ENCODE measurements around the gene LTBP1.
A peak's percentile ranks its signal among the peaks of the same experiment; 100 is the strongest.

The LTBP1 gene

GRCh38 chr2:33272001-33272400 is 325.2 kb downstream of the LTBP1 start:
- DNase-seq (ENCODE audit: low spot score), result no peak

GRCh38 chr2:33273479-33273878 is 326.7 kb downstream of the LTBP1 start:
- no peak for DNase-seq (ENCODE audit: low spot score)

- DNase-seq (ENCODE audit: low spot score), result no peak
Observed at GRCh38 chr2:33274524-33274923, 327.8 kb downstream of the LTBP1 start.

- no peak for DNase-seq (ENCODE audit: low spot score)
Observed at GRCh38 chr2:33275689-33276444, 329.1 kb downstream of the LTBP1 start.

GRCh38 chr2:33277002-33277426 is 330.3 kb downstream of the LTBP1 start:
- DNase-seq (ENCODE audit: low spot score), result no peak

- DNase-seq (ENCODE audit: low spot score), result peak; percentile 10
Observed at GRCh38 chr2:33278245-33278943, 331.6 kb downstream of the LTBP1 start.

- no peak for DNase-seq (ENCODE audit: low spot score)
Observed at GRCh38 chr2:33284287-33284686, 337.5 kb downstream of the LTBP1 start.

GRCh38 chr2:33287507-33288005 is 340.8 kb downstream of the LTBP1 start:
- no peak for DNase-seq (ENCODE audit: low spot score)

GRCh38 chr2:33288011-33288410 is 341.3 kb downstream of the LTBP1 start:
- no peak for DNase-seq (ENCODE audit: low spot score)

GRCh38 chr2:33289961-33290360 is 343.2 kb downstream of the LTBP1 start:
- no peak for DNase-seq (ENCODE audit: low spot score)

GRCh38 chr2:33291278-33292013 is 344.7 kb downstream of the LTBP1 start:
- no peak for DNase-seq (ENCODE audit: low spot score)

- DNase-seq (ENCODE audit: low spot score), result no peak
Observed at GRCh38 chr2:33292063-33292462, 345.3 kb downstream of the LTBP1 start.

- no peak for DNase-seq (ENCODE audit: low spot score)
Observed at GRCh38 chr2:33292981-33293595, 346.3 kb downstream of the LTBP1 start.

GRCh38 chr2:33298233-33298632 is 351.5 kb downstream of the LTBP1 start:
- DNase-seq (ENCODE audit: low spot score), result no peak

GRCh38 chr2:33301355-33301754 is 354.6 kb downstream of the LTBP1 start:
- no peak for DNase-seq (ENCODE audit: low spot score)

- DNase-seq (ENCODE audit: low spot score), result no peak
Observed at GRCh38 chr2:33302348-33302747, 355.6 kb downstream of the LTBP1 start.

GRCh38 chr2:33304032-33304864 is 357.5 kb downstream of the LTBP1 start:
- no peak for DNase-seq (ENCODE audit: low spot score)

- DNase-seq (ENCODE audit: low spot score), result no peak
Observed at GRCh38 chr2:33307659-33308270, 361.0 kb downstream of the LTBP1 start.

- no peak for DNase-seq (ENCODE audit: low spot score)
Observed at GRCh38 chr2:33312355-33312754, 365.6 kb downstream of the LTBP1 start.

GRCh38 chr2:33313039-33313438 is 366.3 kb downstream of the LTBP1 start:
- no peak for DNase-seq (ENCODE audit: low spot score)

- DNase-seq (ENCODE audit: low spot score), result no peak
Observed at GRCh38 chr2:33314541-33314940, 367.8 kb downstream of the LTBP1 start.
